GM23248 (cell line): ENCODE data around the gene PLEKHG4B. TPM values are rescaled to one million over a fixed set of nuclear protein-coding genes. Genes with fewer than 3 reads are reported as not detected.
A peak's percentile ranks its signal among the peaks of the same experiment; 100 is the strongest.

ENCODE experiments used
- DNase-seq: peaks from one replicate; pipeline ENCODE4 v3.0.0-alpha.2; 2015
- H2AFZ ChIP-seq: fragments of 200-600 bp; sonication (generic); 2 replicates; pipeline ENCODE4 v1.6.1; 2016; ENCODE audit warnings: antibody characterized with exemption
- H3F3A ChIP-seq: fragments of 200-600 bp; sonication (generic); 2 replicates; pipeline ENCODE4 v1.6.1; 2016; ENCODE audit warnings: mild to moderate bottlenecking, antibody characterized with exemption, mixed run types; ENCODE audit not compliant: insufficient read depth
- H3K27ac ChIP-seq: fragments of 200-600 bp; sonication (generic); 2 replicates; pipeline ENCODE4 v1.5.1; 2016; ENCODE audit warnings: mild to moderate bottlenecking
- H3K27me3 ChIP-seq: fragments of 200-600 bp; sonication (generic); replicated peaks from 2 replicates; pipeline ENCODE4 v1.6.1; 2016; ENCODE audit warnings: mild to moderate bottlenecking; ENCODE audit not compliant: insufficient read depth
- H3K36me3 ChIP-seq: fragments of 200-600 bp; sonication (generic); 2 replicates; pipeline ENCODE4 v1.6.1; 2016; ENCODE audit warnings: low read depth, mild to moderate bottlenecking
- H3K4me1 ChIP-seq: fragments of 200-600 bp; sonication (generic); 2 replicates; pipeline ENCODE4 v1.6.1; 2016; ENCODE audit warnings: mild to moderate bottlenecking; ENCODE audit not compliant: insufficient read depth
- H3K4me2 ChIP-seq: fragments of 200-600 bp; sonication (generic); one replicate; pipeline ENCODE4 v1.6.1; 2016; ENCODE audit warnings: mild to moderate bottlenecking; ENCODE audit not compliant: unreplicated experiment
- H3K4me3 ChIP-seq: fragments of 200-600 bp; sonication (generic); 2 replicates; pipeline ENCODE4 v1.5.1; 2016; ENCODE audit warnings: mild to moderate bottlenecking
- H3K79me2 ChIP-seq: fragments of 200-600 bp; sonication (generic); 2 replicates; pipeline ENCODE4 v1.6.1; 2016; ENCODE audit warnings: mild to moderate bottlenecking; ENCODE audit not compliant: insufficient read depth
- H3K9ac ChIP-seq: fragments of 200-600 bp; sonication (generic); 2 replicates; pipeline ENCODE4 v1.6.1; 2016; ENCODE audit warnings: mild to moderate bottlenecking
- H3K9me2 ChIP-seq: fragments of 200-600 bp; sonication (generic); 2 replicates; pipeline ENCODE4 v1.6.1; 2016; ENCODE audit warnings: mixed run types, mild to moderate bottlenecking, moderate library complexity; ENCODE audit not compliant: insufficient read depth
- H3K9me3 ChIP-seq: fragments of 200-600 bp; sonication (generic); one replicate; pipeline ENCODE4 v1.6.1; 2017; ENCODE audit warnings: low read depth
- H4K20me1 ChIP-seq: fragments of 200-600 bp; sonication (generic); 2 replicates; pipeline ENCODE4 v1.6.0; 2016; ENCODE audit not compliant: insufficient read depth
- EZH2 ChIP-seq: fragments of 200-600 bp; sonication (generic); IDR thresholded peaks from 2 replicates; pipeline ENCODE4 v1.6.1; 2018; ENCODE audit warnings: antibody characterized with exemption, mild to moderate bottlenecking; ENCODE audit not compliant: insufficient read depth, poor library complexity, severe bottlenecking
- EZH2phosphoT487 ChIP-seq: fragments of 200-600 bp; sonication (generic); IDR thresholded peaks from 2 replicates; pipeline ENCODE4 v1.6.1; 2018; ENCODE audit warnings: antibody characterized with exemption, moderate library complexity, mild to moderate bottlenecking, low read depth; ENCODE audit not compliant: insufficient read depth
- WGBS, 2 experiments: methylation state at CpG; one replicate each; pipeline ENCODE4 v1.1.6; 2015 to 2017; ENCODE audit warnings: low lambda C conversion rate in 2 of 2, low coverage in 1 of 2; ENCODE audit errors: missing lambda C conversion rate in 2 of 2; 5-methylcytosine and 5-hydroxymethylcytosine counted together
- in situ Hi-C: fragments of 300-500 bp; cut with MboI; formaldehyde crosslinking; loops from 2 replicates; pipeline ENCODE4 v1.15.0; 2020
- polyA plus RNA-seq: library from polyadenylated mRNA; unstranded; fragments of >200 nt; fragmentation: Nextera tagmentation; extraction: Ambion mirVana; gene quantifications from 2 replicates; pipeline ENCODE4 v1.2.1, GENCODE V29; 2016
- total RNA-seq: library from RNA; depleted of rRNA; stranded (reverse); fragments of >200 nt; shearing (Covaris generic); gene quantifications from 2 replicates; pipeline ENCODE4 v1.2.3, GENCODE V29; 2014

Gene PLEKHG4B
- total and polyA plus RNA-seq, 2 experiments from 2014 or later = not detected

DNA sequence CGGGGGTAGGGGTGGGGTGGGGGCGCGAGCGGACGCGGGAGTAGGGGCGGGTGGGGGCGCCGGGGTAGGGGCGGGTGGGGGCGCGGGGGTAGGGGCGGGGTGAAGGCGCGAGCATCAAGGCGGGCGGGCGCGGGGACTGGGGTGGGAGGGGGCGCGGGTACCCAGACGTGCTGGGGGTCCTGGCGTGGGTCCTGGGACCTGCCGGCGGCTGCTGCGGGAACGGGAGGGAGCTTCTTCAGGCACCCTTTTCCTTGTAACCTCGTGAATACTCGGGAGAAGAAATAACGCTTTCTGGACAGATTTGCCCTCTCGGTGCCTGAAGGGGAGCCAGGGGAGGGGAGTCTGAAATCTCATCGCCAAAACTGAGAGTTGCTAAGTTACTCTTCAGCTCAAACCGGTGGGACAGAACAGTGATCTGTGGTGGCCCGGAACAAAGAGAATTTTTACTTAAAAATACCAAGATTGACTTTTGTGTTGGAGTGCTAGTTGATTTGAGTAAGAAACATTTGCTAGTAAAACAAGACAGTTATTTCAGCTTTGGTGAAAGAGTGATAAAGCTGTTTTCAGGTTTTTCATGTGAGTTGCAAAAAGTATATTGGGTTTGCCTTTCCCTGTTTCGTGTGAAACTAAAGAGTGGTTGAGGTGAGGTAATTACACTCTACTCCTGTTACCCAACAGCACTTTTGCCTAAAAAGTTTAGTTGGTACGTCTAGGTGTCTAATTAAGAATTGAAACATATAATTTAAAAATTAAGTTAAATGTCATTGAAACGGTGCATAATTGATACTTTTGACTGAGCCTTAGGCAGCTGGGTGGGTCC is 643 bp downstream of the PLEKHG4B start:
- Histone ChIP-seq H3K79me2 (no peaks in the 10 kb centered on the region), H3K27ac (no peak overlapping the region), H3F3A (no peaks in the 10 kb centered on the region), H3K9ac (no peak overlapping the region), H3K9me2 (no peaks in the 10 kb centered on the region), H3K4me1 (no peaks in the 10 kb centered on the region), H3K4me3 (no peak overlapping the region), H3K4me2 (no peak overlapping the region), H2AFZ (no peak overlapping the region), H3K9me3 (no peaks in the 10 kb centered on the region), H3K36me3 (no peaks in the 10 kb centered on the region), H3K27me3 (peaks cover 91% of the 10 kb centered on the region), H4K20me1 (no peaks in the 10 kb centered on the region)
- WGBS, 2 experiments = 6 to 23% methylated on average over 8 to 30 of the region's 37 CpGs
- no peak for DNase-seq
- in situ Hi-C loops = no loop called here
- peak; percentile 92 for TF ChIP-seq EZH2
- peak; percentile 29; the same call in 1 of the 2 replicates for TF ChIP-seq EZH2phosphoT487

DNA sequence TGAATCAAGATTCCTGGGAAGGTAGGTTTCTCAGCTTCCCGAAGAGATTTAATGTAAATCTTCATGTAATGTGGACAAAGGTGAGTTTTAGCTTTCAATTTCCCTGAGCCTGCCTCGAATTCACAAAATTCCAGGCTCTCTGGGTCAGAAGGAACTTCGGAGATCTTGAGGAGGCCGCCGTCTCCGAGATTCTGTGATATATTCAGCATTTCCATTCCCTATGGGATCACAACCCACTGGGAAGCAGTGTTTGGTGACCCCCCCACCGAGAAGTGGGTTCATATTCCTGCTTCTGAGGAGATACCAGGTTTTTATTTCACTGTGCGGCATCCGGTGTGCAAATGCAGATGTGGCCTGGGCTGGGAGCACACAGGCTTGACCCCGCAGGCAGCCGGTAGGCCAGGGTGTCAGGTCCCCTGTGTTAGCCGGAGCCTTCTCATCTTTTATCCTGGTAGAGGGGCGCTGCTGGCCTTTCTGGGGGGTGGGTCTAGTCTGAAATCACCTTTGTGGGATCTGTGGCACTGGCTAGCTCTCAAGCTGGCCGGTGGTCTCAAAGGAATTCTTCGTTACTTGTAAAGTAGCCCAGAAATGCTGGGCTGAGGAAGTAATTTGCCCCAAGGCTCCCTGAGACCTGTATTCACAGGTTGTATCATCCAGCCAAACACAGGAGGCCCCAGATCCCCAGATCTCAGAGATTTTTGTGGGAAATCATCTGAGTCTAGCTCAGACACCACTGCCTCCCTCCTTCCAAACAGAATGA is 1.4 kb downstream of the PLEKHG4B start:
- Histone ChIP-seq H3K4me2 (no peak overlapping the region), H3K27me3 (peaks cover 89% of the 10 kb centered on the region), H3K4me3 (no peak overlapping the region), H3K9me2 (no peaks in the 10 kb centered on the region), H3F3A (no peaks in the 10 kb centered on the region), H4K20me1 (no peaks in the 10 kb centered on the region), H2AFZ (no peak overlapping the region), H3K79me2 (no peaks in the 10 kb centered on the region), H3K4me1 (no peaks in the 10 kb centered on the region), H3K9ac (no peak overlapping the region), H3K36me3 (no peaks in the 10 kb centered on the region), H3K9me3 (no peaks in the 10 kb centered on the region), H3K27ac (no peak overlapping the region)
- in situ Hi-C loops = no loop called here
- TF ChIP-seq EZH2 (no peak), EZH2phosphoT487 (no peak)
- DNase-seq = no peak
- WGBS, 2 experiments = 79 to 81% methylated on average over 15 of the region's 15 CpGs

DNA sequence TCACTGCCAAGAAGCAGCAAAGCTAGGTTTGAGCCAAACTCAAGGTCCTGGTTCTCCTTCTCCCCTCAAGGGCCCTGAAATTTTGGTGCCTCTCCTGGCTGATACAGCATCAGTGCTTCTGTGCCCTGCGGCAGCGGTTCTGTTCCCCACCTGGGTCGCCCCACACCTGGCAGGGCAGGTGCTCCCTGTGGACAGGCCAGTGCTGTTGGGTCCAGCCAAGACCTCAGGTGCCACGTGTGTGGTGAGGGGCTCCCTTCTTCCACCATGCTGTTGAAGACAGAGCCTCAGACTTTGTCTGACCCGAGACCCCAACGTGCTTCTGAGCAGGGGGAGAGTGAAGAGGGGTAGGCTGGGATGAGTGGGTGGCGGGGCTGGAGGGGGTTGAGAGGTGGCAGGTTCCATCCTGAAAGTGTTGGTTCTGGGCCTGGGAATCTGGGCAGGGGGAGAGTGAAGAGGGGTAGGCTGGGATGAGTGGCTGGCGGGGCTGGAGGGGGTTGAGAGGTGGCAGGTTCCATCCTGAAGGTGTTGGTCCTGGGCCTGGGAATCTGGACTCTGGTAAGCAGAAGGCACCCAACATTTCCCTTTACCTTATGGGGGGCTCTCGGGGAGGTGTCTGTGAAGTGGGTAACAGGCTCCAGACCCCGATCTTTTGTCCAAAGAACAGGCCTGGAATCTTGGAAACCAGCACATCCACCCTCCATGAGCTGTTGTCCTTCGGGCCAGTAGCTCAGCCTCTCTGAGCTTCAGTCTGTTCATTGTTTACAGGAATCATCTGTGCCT is 2.3 kb downstream of the PLEKHG4B start:
- H2AFZ ChIP-seq = no peak overlapping the region
- WGBS, 2 experiments = 58% methylated on average over 9 to 11 of the region's 11 CpGs
- H3K4me2 ChIP-seq = no peak overlapping the region
- no peak for DNase-seq
- peaks cover 83% of the 10 kb centered on the region for H3K27me3 ChIP-seq
- no peaks in the 10 kb centered on the region for H3K79me2 ChIP-seq
- no peak for TF ChIP-seq EZH2phosphoT487
- no peak for TF ChIP-seq EZH2
- in situ Hi-C loops = no loop called here
- no peak overlapping the region for H3K4me3 ChIP-seq
- H4K20me1 ChIP-seq = no peaks in the 10 kb centered on the region
- H3K4me1 ChIP-seq = no peaks in the 10 kb centered on the region
- no peak overlapping the region for H3K27ac ChIP-seq
- no peak overlapping the region for H3K9ac ChIP-seq
- no peaks in the 10 kb centered on the region for H3K36me3 ChIP-seq
- H3K9me2 ChIP-seq = no peaks in the 10 kb centered on the region
- H3F3A ChIP-seq = no peaks in the 10 kb centered on the region
- H3K9me3 ChIP-seq = no peaks in the 10 kb centered on the region

DNA sequence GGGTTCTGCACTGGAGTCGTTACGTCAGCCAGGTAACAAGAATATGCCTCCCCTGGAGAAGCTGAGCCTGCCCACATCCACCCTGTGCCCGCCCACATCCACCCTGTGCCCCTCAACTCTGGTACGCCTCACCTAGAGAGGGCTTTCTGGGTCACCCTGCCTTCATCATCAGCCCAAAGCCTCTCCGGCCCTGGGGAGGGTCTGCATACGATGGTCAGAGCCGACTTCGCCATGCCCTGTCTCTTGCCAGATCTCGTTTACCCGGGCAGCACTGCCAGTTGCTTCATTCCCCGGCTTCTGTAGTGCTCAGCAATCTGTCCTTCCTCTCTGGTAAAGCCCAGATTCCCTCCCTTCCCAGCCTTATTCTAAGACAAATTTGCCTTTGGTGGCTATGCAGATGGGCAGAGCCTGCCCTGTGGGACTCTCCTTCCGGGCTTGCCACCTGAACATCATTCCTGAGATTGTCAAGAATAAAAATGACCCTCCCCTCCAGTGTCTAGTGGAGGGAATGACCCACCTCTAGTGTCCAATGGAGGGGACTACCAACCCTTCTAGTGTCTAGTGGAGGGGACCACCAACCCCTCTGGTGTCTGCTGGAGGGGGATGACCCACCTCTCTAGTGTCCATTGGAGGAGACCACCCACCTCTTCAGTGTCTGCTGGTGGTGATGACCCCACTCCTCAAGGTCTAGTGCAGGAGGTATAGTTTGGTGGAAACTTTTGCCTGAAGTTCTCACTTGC is 3.4 kb downstream of the PLEKHG4B start:
- no peak for TF ChIP-seq EZH2phosphoT487
- TF ChIP-seq EZH2 = no peak
- no peak overlapping the region for H3K4me3 ChIP-seq
- no peaks in the 10 kb centered on the region for H3K4me1 ChIP-seq
- no peaks in the 10 kb centered on the region for H3K9me2 ChIP-seq
- H3K79me2 ChIP-seq = no peaks in the 10 kb centered on the region
- no peak overlapping the region for H2AFZ ChIP-seq
- no peak overlapping the region for H3K4me2 ChIP-seq
- DNase-seq = no peak
- H3K36me3 ChIP-seq = no peaks in the 10 kb centered on the region
- H3F3A ChIP-seq = no peaks in the 10 kb centered on the region
- no peak overlapping the region for H3K27ac ChIP-seq
- H3K9me3 ChIP-seq = no peaks in the 10 kb centered on the region
- 54 to 55% methylated on average over 12 of the region's 12 CpGs for WGBS, 2 experiments
- no peaks in the 10 kb centered on the region for H4K20me1 ChIP-seq
- H3K27me3 ChIP-seq = peaks cover 82% of the 10 kb centered on the region
- in situ Hi-C loops = no loop called here
- H3K9ac ChIP-seq = no peak overlapping the region
